Adrenal gland (tissue), 12 donors: ENCODE measurements around the gene MARCKS. TPM values are rescaled to one million over a fixed set of nuclear protein-coding genes. Genes with fewer than 3 reads are reported as not detected.

Experiments used
- DNase-seq, 7 donors: peaks; one replicate each; pipeline ENCODE4 v3.0.0-alpha.2; 2019 to 2020
- H3K27ac ChIP-seq, 5 donors: fragments of 200-600 bp; sonication (generic) in 4 of 5; 1 replicate in 3 of 5; 2 replicates in 2 of 5; pipeline versions ENCODE4 v1.5.1 to v1.8.0; 2016 to 2020; ENCODE audit warnings: mild to moderate bottlenecking in 1 of 5
- H3K27me3 ChIP-seq: fragments of 200-600 bp; 2 replicates; pipeline ENCODE4 v1.8.0; 2021
- H3K36me3 ChIP-seq, 2 donors: fragments of 200-600 bp; replicated peaks in 1 of 2; 1 replicate in 1 of 2; 2 replicates in 1 of 2; pipeline versions ENCODE4 v1.5.1 to v1.8.0; 2018 to 2022
- H3K4me1 ChIP-seq, 2 donors: fragments of 200-600 bp; replicated peaks in 1 of 2; 1 replicate in 1 of 2; 2 replicates in 1 of 2; pipeline versions ENCODE4 v1.5.1 to v1.8.0; 2018 to 2021
- H3K4me3 ChIP-seq, 4 donors: fragments of 200-600 bp; sonication (generic) in 3 of 4; one replicate each; pipeline ENCODE4 v1.5.1; 2016 to 2018
- H3K9me3 ChIP-seq, 3 donors: fragments of 200-600 bp; sonication (generic) in 1 of 3; replicated peaks in 1 of 3; 1 replicate in 2 of 3; 2 replicates in 1 of 3; pipeline versions ENCODE4 v1.5.1 to v1.8.0; 2016 to 2021
- CTCF ChIP-seq, 6 experiments: fragments of 450-650 bp in 4 of 6; fragments of 200-600 bp in 2 of 6; sonication (generic) in 1 of 6; IDR thresholded peaks; 1 replicate in 5 of 6; 2 replicates in 1 of 6; pipeline versions ENCODE4 v1.5.1 to v1.8.0; 2016 to 2021; ENCODE audit warnings: antibody characterized with exemption in 6 of 6, mild to moderate bottlenecking in 2 of 6, moderate library complexity in 1 of 6
- POLR2A ChIP-seq, 2 donors: fragments of 450-650 bp; IDR thresholded peaks; one replicate each; pipeline ENCODE4 v1.6.1; 2017; ENCODE audit warnings: antibody characterized with exemption in 2 of 2, mild to moderate bottlenecking in 2 of 2, moderate library complexity in 1 of 2
- WGBS, 4 donors: extraction: QIAGEN DNeasy Blood & Tissue Kit in 2 of 4; methylation state at CpG; one replicate each; pipeline versions ENCODE4 v1.1.5 to v1.1.7; 2013 to 2017; 5-methylcytosine and 5-hydroxymethylcytosine counted together
- intact Hi-C, 2 donors: fragments of 100-400 bp; cut with DNase I; formaldehyde crosslinking; loops; one replicate each; pipeline versions ENCODE4 v1.14.1 to v1.15.0; 2022 to 2023
- polyA plus RNA-seq, 3 donors: library from polyadenylated mRNA; stranded (reverse); fragments of 200-250 nt in 2 of 3; fragments of 350-450 nt in 1 of 3; fragmentation: Illumina TruSeq in 1 of 3; extraction: RNeasy Lipid Tissue Mini Kit (QIAGEN cat#74804) in 1 of 3; gene quantifications; one replicate each; pipeline ENCODE4 v1.2.3, GENCODE V29; 2013 to 2014
- total RNA-seq, 9 donors: library from RNA; depleted of rRNA in 4 of 9; stranded (reverse); fragments of >200 nt in 4 of 9; fragments of 120-200 nt in 1 of 9; fragmentation: NEBNext Ultra II Directional in 1 of 9; extraction: Animal tissue kit (Norgen Biotek cat#: 25700) in 1 of 9; gene quantifications; one replicate each; pipeline versions ENCODE4 v1.1.0 to v1.2.4, GENCODE V29; 2013 to 2023
- donor health status: healthy with polysubstance abuse.
- donor health status: Bipolar disorder and iron deficiency.
- donor health status: DM: yes; HTN: yes; CAD: no.
- donor health status: DM: no; HTN: no; CAD: no.
- donor health status: DM: no; HTN: no; CAD: no.
- donor health status: DM: yes; HTN: yes; CAD: no.

Gene MARCKS
- total and polyA plus RNA-seq, 12 donors, result 8.7 to 71.3 (median 41.1) TPM

DNA sequence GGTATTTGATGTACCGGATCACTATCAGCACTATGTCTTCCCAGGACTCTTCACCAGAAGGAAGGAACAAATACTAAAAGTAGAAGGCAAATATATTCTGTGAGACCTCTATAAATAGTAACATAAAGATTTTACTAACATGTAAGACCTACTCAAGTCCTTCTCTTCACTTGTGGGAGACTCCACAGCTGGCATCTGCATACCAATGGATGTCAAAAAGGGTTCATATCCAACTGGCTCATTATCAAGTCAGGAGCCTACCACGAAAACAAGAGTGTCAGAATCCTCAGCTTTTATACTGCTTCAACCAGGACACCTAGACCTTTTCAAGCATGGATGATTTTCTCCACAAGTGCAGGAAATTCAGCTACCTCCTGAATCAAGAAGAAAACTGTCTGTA lies 20.0 kb upstream of the MARCKS start:
- TF ChIP-seq CTCF (IDR thresholded peaks at IDR 0.05) (no peak), POLR2A (IDR thresholded peaks at IDR 0.05) (no peak)
- 90 to 96% (median 91%) methylated on average over 2 of the region's 2 CpGs for WGBS, 4 donors
- intact Hi-C loops, result no loop called here
- no peaks in the 10 kb centered on the region for H3K27me3 ChIP-seq
- no peaks in the 10 kb centered on the region for H3K4me1 ChIP-seq
- H3K27ac ChIP-seq, result no peak overlapping the region
- no peaks in the 10 kb centered on the region for H3K9me3 ChIP-seq
- DNase-seq, result no peak
- H3K36me3 ChIP-seq, result no peaks in the 10 kb centered on the region
- H3K4me3 ChIP-seq, result no peak overlapping the region

DNA sequence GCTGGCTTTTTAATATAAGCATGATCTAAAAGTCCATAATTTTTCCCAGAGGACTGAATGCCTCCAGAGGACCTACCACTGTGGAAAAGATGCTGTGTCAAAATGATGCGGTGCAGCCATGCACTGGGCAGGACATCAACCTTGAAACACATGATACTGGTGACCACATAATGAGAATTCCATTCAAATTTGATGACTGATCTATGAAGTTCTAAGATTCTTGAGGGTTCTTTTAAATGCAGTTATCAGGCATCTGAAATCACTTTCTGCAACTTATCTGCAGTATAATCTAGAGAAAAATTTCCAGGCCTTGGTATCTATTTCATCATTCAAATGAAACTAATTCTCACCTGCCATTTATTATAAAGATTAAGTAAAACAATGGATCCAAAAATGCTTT lies 15.0 kb upstream of the MARCKS start:
- no peak overlapping the region for H3K27ac ChIP-seq
- H3K4me3 ChIP-seq, result no peak overlapping the region
- no peaks in the 10 kb centered on the region for H3K4me1 ChIP-seq
- intact Hi-C loops, result no loop called here
- no peak for DNase-seq
- no peaks in the 10 kb centered on the region for H3K36me3 ChIP-seq
- WGBS, 4 donors, result 0 to 95% (median 41%) methylated on average over 1 of the region's 1 CpG
- H3K9me3 ChIP-seq, result no peaks in the 10 kb centered on the region
- peaks cover 3% of the 10 kb centered on the region for H3K27me3 ChIP-seq
- TF ChIP-seq CTCF (IDR thresholded peaks at IDR 0.05) (no peak), POLR2A (IDR thresholded peaks at IDR 0.05) (no peak)

DNA sequence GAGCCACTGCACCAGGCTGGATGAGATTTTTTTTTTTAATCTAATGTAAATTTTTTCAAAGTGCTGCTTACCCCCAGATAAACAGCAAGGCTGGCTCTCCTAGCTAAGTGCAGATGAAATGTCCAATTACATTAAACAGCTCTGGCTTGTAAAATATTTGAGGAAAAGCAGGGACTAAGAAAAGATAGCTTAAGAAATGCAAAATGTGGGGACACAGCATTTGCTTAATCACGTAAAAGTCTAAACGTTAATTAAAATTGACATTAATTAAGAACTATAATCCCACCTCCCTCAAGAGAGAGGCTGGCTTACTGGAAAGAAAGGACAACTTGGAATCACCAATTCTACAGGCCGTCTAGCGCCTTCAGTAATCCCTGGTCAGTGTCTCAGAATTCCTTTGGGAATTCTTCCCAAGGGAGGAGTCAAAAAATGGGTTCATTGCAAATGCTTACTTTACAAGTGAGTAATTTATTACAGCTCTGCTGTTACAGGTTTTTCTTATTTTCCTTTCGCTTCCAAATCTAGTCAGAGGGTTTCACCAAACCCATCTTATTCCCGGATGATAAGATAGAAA lies 13.6 kb upstream of the MARCKS start:
- Histone ChIP-seq H3K4me3 (no peak overlapping the region), H3K27ac (no peak overlapping the region), H3K9me3 (no peaks in the 10 kb centered on the region), H3K27me3 (peaks cover 3% of the 10 kb centered on the region), H3K36me3 (no peaks in the 10 kb centered on the region), H3K4me1 (no peaks in the 10 kb centered on the region)
- TF ChIP-seq POLR2A (IDR thresholded peaks at IDR 0.05), result no peak
- no peak for TF ChIP-seq CTCF (IDR thresholded peaks at IDR 0.05)
- no peak for DNase-seq
- intact Hi-C loops, result no loop called here
- 84 to 93% (median 90%) methylated on average over 6 of the region's 6 CpGs for WGBS, 4 donors

DNA sequence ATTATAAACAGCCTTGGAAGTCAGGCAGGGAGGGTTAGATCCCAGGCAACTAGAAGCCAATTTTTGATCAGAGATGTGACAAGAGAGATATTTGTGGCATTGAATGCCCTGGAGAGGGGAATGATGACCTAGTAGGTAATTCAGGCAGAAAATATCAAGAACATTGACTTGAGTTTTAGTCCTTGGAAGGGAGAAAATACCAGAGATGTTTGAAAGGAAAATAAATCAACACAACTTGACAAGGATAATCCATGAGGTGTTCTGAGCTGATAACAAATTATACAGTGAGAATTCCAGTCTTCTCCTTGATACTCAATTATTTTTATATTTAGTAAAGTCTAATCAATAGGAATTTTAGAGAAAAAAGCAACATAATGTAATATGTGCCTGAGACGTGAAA lies 10.6 kb upstream of the MARCKS start:
- WGBS, 4 donors, result 79 to 90% (median 82%) methylated on average over 1 of the region's 1 CpG
- no peak for DNase-seq
- H3K27me3 ChIP-seq, result peaks cover 3% of the 10 kb centered on the region
- no peak overlapping the region for H3K4me3 ChIP-seq
- H3K27ac ChIP-seq, result no peak overlapping the region
- intact Hi-C loops, result no loop called here
- no peaks in the 10 kb centered on the region for H3K4me1 ChIP-seq
- no peaks in the 10 kb centered on the region for H3K9me3 ChIP-seq
- TF ChIP-seq CTCF (IDR thresholded peaks at IDR 0.05) (no peak), POLR2A (IDR thresholded peaks at IDR 0.05) (no peak)
- no peaks in the 10 kb centered on the region for H3K36me3 ChIP-seq
